HEK293T (cell line): ENCODE measurements around the gene CELA2A.

Experiments
- CTCF ChIA-PET: fragments of 350-600 bp; formaldehyde crosslinking; extraction: SDS; loops from one replicate; lab custom pipeline; 2021; ENCODE audit warnings: antibody characterized with exemption, inconsistent platforms; lab: Yijun Ruan, JAX
- POLR2A ChIA-PET: fragments of 350-600 bp; formaldehyde crosslinking; extraction: SDS; loops from one replicate; lab custom pipeline; 2020; ENCODE audit warnings: antibody characterized with exemption, inconsistent platforms; lab: Yijun Ruan, JAX
- DNase-seq: peaks from one replicate; pipeline ENCODE4 v3.0.0; 2012; ENCODE audit warnings: mixed read lengths; ENCODE audit errors: extremely low spot score
- ARNT ChIP-seq: fragments of 450-650 bp; IDR thresholded peaks from 2 replicates; pipeline ENCODE4 v1.6.1; 2017; ENCODE audit warnings: mild to moderate bottlenecking
- BHLHE40 ChIP-seq: fragments of 450-650 bp; IDR thresholded peaks from 2 replicates; pipeline ENCODE4 v1.6.1; 2016; ENCODE audit warnings: mild to moderate bottlenecking, moderate library complexity, borderline replicate concordance
- CTBP1 ChIP-seq: fragments of 450-650 bp; IDR thresholded peaks from 2 replicates; pipeline ENCODE4 v1.6.1; 2016; ENCODE audit warnings: borderline replicate concordance
- ELF4 ChIP-seq: fragments of 450-650 bp; IDR thresholded peaks from 2 replicates; pipeline ENCODE4 v1.6.1; 2017; ENCODE audit warnings: antibody characterized with exemption
- FOXA1 ChIP-seq: fragments of 450-650 bp; IDR thresholded peaks from 2 replicates; pipeline ENCODE4 v1.6.1; 2016; ENCODE audit warnings: mild to moderate bottlenecking
- FOXK2 ChIP-seq: fragments of 450-650 bp; IDR thresholded peaks from 2 replicates; pipeline ENCODE4 v1.6.1; 2016; ENCODE audit warnings: mild to moderate bottlenecking
- FOXM1 ChIP-seq: fragments of 450-650 bp; IDR thresholded peaks from 2 replicates; pipeline ENCODE4 v1.6.1; 2017; ENCODE audit warnings: mild to moderate bottlenecking, borderline replicate concordance
- HDGF ChIP-seq: fragments of 450-650 bp; IDR thresholded peaks from 2 replicates; pipeline ENCODE4 v1.6.1; 2017; ENCODE audit warnings: antibody characterized with exemption, borderline replicate concordance
- L3MBTL2 ChIP-seq: fragments of 450-650 bp; conservative IDR thresholded peaks from 2 replicates; pipeline ENCODE4 v1.6.1; 2016; ENCODE audit warnings: mild to moderate bottlenecking
- LEF1 ChIP-seq: fragments of 450-650 bp; IDR thresholded peaks from 2 replicates; pipeline ENCODE4 v1.6.1; 2017; ENCODE audit warnings: mild to moderate bottlenecking, borderline replicate concordance
- NFRKB ChIP-seq: fragments of 450-650 bp; IDR thresholded peaks from 2 replicates; pipeline ENCODE4 v1.6.1; 2016; ENCODE audit warnings: mild to moderate bottlenecking, moderate library complexity
- SP1 ChIP-seq: fragments of 450-650 bp; IDR thresholded peaks from 2 replicates; pipeline ENCODE4 v1.6.1; 2017
- SUZ12 ChIP-seq: fragments of 450-650 bp; IDR thresholded peaks from 2 replicates; pipeline ENCODE4 v1.6.1; 2016; ENCODE audit warnings: mild to moderate bottlenecking
- TARDBP ChIP-seq: fragments of 450-650 bp; IDR thresholded peaks from 2 replicates; pipeline ENCODE4 v1.6.1; 2016
- ZNF384 ChIP-seq: fragments of 450-650 bp; IDR thresholded peaks from 2 replicates; pipeline ENCODE4 v1.6.1; 2016
- TF ChIP-seq, protein P1 (sequence below): fragments of 450-650 bp; IDR thresholded peaks from 2 replicates; pipeline ENCODE4 v1.6.1; 2016

The CELA2A gene

GRCh38 chr1:15456313-15456954 is at the start of gene CELA2A:
Gene CELA2A (plus strand): TSS chr1:15456732. CDS start chr1:15456754, 22 bp downstream.
- DNase-seq: no peak
- ChIA-PET CTCF (no interaction called here), POLR2A (no interaction called here)
- TF ChIP-seq FOXK2: no peak
- no peak for TF ChIP-seq NFRKB
- no peak for TF ChIP-seq SP1
- TF ChIP-seq BHLHE40: no peak
- TF ChIP-seq LEF1: no peak
- no peak for TF ChIP-seq ELF4
- no peak for TF ChIP-seq CTBP1
- TF ChIP-seq FOXM1: no peak
- TF ChIP-seq TARDBP: no peak
- no peak for TF ChIP-seq FOXA1
- no peak for TF ChIP-seq L3MBTL2

DNA sequence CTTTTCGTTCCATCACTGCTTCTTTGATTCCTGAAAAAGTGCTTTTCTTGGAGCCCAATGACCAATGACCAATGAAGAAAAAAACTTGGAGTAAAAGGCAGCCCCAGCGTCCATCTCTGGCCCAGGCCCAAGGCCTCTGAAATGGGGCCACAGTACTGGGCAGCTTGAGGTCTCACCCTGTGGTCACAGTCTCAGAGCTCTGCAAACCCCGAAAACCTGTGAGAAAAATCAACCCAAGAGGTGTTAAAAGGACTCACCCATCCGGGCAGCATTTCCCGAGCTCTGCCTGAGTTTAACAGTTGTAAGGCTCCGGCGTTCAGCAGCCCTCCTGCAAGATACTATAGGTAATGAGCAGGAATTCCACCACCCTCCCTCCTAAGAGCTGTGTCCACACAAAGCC is 49.0 kb upstream of the CELA2A start:
- DNase-seq: no peak
- POLR2A ChIA-PET: no interaction called here
- CTCF ChIA-PET: interaction anchor here (0.6 kb wide), 1 partner anchor 84 kb away, joined by 3 read pairs; no protein-coding TSS in a partner anchor
- no peak for TF ChIP-seq NFRKB

DNA sequence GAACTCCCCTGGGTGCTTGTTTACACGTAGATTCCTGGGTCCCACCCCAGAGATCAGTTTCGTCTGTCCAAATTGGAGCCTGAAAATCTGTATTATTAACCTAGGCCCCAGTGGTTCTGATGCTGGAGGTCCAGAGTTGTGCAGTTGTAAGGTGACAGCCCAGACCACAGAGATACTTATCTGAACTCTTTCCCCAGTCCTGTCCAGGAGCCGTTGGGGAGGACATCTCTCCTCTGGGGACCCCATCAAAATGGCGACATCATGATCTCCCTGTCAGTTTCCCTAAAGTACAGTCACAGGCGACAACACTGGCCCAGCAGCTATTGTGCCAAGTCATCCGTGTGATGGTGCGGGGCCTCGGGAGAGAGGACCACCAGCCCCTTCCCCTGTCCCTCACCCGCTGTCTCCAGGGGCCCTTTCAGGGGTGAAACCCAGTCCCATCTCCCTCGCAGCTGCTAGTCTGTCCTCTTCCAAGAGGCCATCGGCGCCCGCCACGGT is 47.6 kb upstream of the CELA2A start:
- POLR2A ChIA-PET: no interaction called here

DNA sequence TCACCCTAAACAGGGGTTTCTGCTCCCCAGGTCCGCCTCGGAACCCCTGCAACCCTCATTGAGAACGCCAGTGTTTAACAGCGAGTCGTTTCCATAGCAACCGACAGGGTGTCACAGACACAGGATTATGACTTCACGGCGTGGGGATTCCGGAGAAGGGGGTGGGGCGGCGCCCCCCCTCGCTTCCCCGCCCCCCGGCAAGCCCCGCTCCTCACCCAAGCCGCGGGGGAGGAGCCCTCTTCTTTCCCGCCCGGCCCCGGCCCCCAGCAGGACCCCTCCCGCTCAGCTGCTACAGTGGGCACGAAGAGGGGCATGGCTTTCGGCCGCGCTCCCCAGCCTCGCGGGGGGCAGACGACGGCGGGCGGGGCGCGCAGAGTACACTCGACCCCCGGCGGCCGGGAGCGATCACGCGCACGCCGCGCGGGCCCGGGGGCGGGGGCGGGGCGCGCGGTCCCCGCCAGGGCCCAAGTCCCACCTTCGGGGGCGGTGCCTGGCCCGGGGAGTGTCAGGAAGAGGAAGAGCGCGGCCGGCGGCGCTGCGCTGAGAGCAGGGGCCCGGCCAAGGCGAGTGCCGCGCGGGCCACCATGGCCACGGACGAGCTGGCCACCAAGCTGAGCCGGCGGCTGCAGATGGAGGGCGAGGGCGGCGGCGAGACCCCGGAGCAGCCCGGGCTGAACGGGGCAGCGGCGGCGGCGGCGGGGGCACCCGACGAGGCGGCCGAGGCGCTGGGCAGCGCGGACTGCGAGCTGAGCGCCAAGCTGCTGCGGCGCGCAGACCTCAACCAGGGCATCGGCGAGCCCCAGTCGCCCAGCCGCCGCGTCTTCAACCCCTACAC is 46.9 kb upstream of the CELA2A start, which contains the start of gene EFHD2:
Gene EFHD2, plus strand, starts transcription at position 501 of the 835 bp plus-strand sequence. Its CDS starts 84 bp downstream, at position 585.
- POLR2A ChIA-PET: no interaction called here
- TF ChIP-seq HDGF (no peak), ZNF384 (no peak), CTBP1 (no peak)
- CTCF ChIA-PET: no interaction called here
- DNase-seq: peak; percentile 91

More for the DNA sequence above, 47.6 kb upstream of the CELA2A start:
- TF ChIP-seq ARNT (no peak), HDGF (no peak), ZNF384 (no peak), BHLHE40 (no peak), L3MBTL2 (no peak), TARDBP (no peak), CTBP1 (no peak), SUZ12 (no peak), LEF1 (no peak), FOXK2 (no peak), FOXM1 (no peak), NFRKB (no peak), ELF4 (no peak), SP1 (no peak), FOXA1 (no peak)
- TF ChIP-seq, protein P1, sequence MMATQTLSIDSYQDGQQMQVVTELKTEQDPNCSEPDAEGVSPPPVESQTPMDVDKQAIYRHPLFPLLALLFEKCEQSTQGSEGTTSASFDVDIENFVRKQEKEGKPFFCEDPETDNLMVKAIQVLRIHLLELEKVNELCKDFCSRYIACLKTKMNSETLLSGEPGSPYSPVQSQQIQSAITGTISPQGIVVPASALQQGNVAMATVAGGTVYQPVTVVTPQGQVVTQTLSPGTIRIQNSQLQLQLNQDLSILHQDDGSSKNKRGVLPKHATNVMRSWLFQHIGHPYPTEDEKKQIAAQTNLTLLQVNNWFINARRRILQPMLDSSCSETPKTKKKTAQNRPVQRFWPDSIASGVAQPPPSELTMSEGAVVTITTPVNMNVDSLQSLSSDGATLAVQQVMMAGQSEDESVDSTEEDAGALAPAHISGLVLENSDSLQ: no peak
- CTCF ChIA-PET: no interaction called here
- DNase-seq: no peak

GRCh38 chr1:15410223-15410883 is 46.2 kb upstream of the CELA2A start:
- DNase-seq: no peak
- CTCF ChIA-PET: no interaction called here
- TF ChIP-seq FOXA1 (no peak), FOXK2 (no peak), L3MBTL2 (no peak), BHLHE40 (no peak), SP1 (no peak), ELF4 (no peak), SUZ12 (no peak), FOXM1 (no peak), HDGF (no peak), TARDBP (no peak), ARNT (no peak)
- TF ChIP-seq, protein P1: no peak
- POLR2A ChIA-PET: no interaction called here

DNA sequence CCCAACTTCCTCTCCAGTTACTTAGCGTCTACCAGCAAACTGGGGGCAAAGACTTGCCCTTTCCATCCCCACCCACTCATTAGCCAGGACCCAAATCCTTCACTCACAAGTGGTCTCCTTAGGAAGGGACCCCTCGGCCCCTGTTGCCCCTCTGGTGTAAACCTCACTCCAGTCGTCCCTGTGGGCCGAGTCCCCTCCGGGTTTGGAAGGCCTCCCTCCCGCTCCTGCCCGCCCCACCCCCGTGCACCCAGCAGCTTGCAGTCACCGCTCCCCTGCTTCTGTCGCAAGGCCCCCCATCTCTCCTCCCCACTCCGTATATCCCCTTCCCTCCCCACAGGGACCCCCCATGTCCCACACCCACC is 45.7 kb upstream of the CELA2A start:
- no peak for TF ChIP-seq ARNT
- POLR2A ChIA-PET: no interaction called here
- CTCF ChIA-PET: no interaction called here
- no peak for DNase-seq

DNA sequence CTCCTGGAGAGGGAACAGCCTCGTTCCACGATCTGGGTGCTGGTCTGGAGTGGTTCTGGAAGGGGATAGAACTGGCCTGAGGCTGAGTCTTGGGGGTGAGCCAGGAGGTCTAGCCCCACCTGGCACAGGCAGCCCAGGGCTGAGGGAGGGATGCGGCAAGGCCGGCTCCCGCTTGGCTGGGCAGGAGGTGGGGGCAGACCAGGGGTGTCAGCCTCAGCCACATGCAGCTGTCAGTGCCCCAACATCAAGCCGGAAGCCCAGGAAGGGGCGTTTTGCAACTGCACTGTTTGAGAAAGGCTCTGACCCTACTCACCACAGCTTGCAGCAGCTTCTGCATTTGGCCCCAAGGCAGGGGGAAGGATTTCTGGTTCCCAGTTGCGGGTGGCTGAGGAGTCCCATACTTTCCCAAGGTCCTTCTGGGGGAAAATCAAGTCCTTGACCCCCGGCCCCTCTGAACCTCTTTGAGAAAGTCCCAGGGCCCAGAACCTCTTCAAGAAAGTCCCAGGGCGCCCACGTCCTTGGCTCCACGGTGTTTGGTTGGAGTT is 44.9 kb upstream of the CELA2A start:
- TF ChIP-seq ELF4: no peak
- TF ChIP-seq FOXA1: no peak
- TF ChIP-seq CTBP1: no peak
- no peak for TF ChIP-seq SP1
- TF ChIP-seq HDGF: no peak
- no peak for TF ChIP-seq L3MBTL2
- TF ChIP-seq SUZ12: no peak
- no peak for TF ChIP-seq TARDBP
- no peak for TF ChIP-seq FOXM1
- no peak for TF ChIP-seq ARNT
- TF ChIP-seq, protein P1: no peak
- DNase-seq: no peak
- CTCF ChIA-PET: interaction anchor here (0.8 to 1.5 kb wide), 2 partner anchors 88 to 253 kb away, joined by 3 read pairs; no protein-coding TSS in a partner anchor
- POLR2A ChIA-PET: no interaction called here
